CD4-positive, alpha-beta memory T cell (primary cell): ENCODE measurements around the gene API5. TPM values are rescaled to one million over a fixed set of nuclear protein-coding genes. Genes with fewer than 3 reads are reported as not detected.

ENCODE experiments used
- CTCF ChIA-PET: fragments of 350-600 bp; sonication (Branson Sonifier 250); formaldehyde crosslinking; loops from one replicate; lab custom pipeline; 2021; ENCODE audit warnings: inconsistent platforms; ENCODE audit not compliant: partially characterized antibody; lab: Charles Lee
- POLR2A ChIA-PET: fragments of 350-600 bp; sonication (Branson Sonifier 250); formaldehyde crosslinking; loops from one replicate; lab custom pipeline; 2021; ENCODE audit not compliant: partially characterized antibody; lab: Charles Lee
- DNase-seq, 5 donors: peaks; one replicate each; pipeline versions ENCODE4 v3.0.0 to v3.0.0-alpha.2; 2020 to 2022; ENCODE audit warnings: mixed read lengths in 1 of 5
- H3K27ac ChIP-seq: one replicate; pipeline ENCODE4 v1.7.0; 2013; ENCODE audit warnings: low read depth, low read length
- H3K27me3 ChIP-seq: 2 replicates; pipeline ENCODE4 v1.7.0; 2013; ENCODE audit warnings: mild to moderate bottlenecking, low read length, moderate library complexity; ENCODE audit not compliant: insufficient read depth
- H3K36me3 ChIP-seq: 2 replicates; pipeline ENCODE4 v1.7.0; 2013; ENCODE audit warnings: mild to moderate bottlenecking, low read length, moderate library complexity; ENCODE audit not compliant: insufficient read depth
- H3K4me1 ChIP-seq: 2 replicates; pipeline ENCODE4 v1.7.0; 2013; ENCODE audit warnings: mild to moderate bottlenecking, low read length, moderate library complexity; ENCODE audit not compliant: insufficient read depth
- H3K4me3 ChIP-seq, 2 donors: one replicate each; pipeline ENCODE4 v1.7.0; 2013; ENCODE audit warnings: low read length in 2 of 2, mild to moderate bottlenecking in 1 of 2
- H3K9me3 ChIP-seq, 2 donors: one replicate each; pipeline ENCODE4 v1.7.0; 2013; ENCODE audit warnings: low read length in 2 of 2, control low read depth in 1 of 2; ENCODE audit not compliant: control insufficient read depth in 1 of 2
- H3K27ac Mint-ChIP-seq, 7 donors: one replicate each; pipeline ENCODE4 v1.8.0; 2020 to 2021; ENCODE audit warnings: mixed read lengths in 7 of 7, mild to moderate bottlenecking in 6 of 7, inconsistent platforms in 3 of 7, moderate library complexity in 3 of 7
- H3K27me3 Mint-ChIP-seq, 2 donors: one replicate each; pipeline ENCODE4 v1.8.0; 2020 to 2021; ENCODE audit warnings: mixed read lengths in 2 of 2
- H3K36me3 Mint-ChIP-seq, 2 donors: one replicate each; pipeline ENCODE4 v1.8.0; 2020 to 2021; ENCODE audit warnings: mixed read lengths in 2 of 2, inconsistent platforms in 1 of 2, mild to moderate bottlenecking in 1 of 2
- H3K4me1 Mint-ChIP-seq, 4 donors: one replicate each; pipeline ENCODE4 v1.8.0; 2020 to 2021; ENCODE audit warnings: mixed read lengths in 4 of 4, mild to moderate bottlenecking in 1 of 4
- H3K4me3 Mint-ChIP-seq, 8 donors: one replicate each; pipeline ENCODE4 v1.8.0; 2020 to 2021; ENCODE audit warnings: mixed read lengths in 8 of 8, mild to moderate bottlenecking in 7 of 8, moderate library complexity in 6 of 8, inconsistent platforms in 3 of 8
- H3K9me3 Mint-ChIP-seq, 8 donors: one replicate each; pipeline ENCODE4 v1.8.0; 2020 to 2021; ENCODE audit warnings: mixed read lengths in 8 of 8, mild to moderate bottlenecking in 5 of 8, inconsistent platforms in 3 of 8, moderate library complexity in 1 of 8
- intact Hi-C: fragments of 100-400 bp; cut with micrococcal nuclease; formaldehyde crosslinking; loops from one replicate; pipeline ENCODE4 v1.15.1; 2023
- polyA plus RNA-seq, 2 donors: library from polyadenylated mRNA; unstranded; fragments of 300-500 nt; fragmentation: Illumina TruSeq; gene quantifications; one replicate each; pipeline ENCODE4 v1.2.3, GENCODE V29; 2021
- total RNA-seq, 2 experiments: library from RNA; stranded (reverse); gene quantifications; one replicate each; pipeline ENCODE4 v1.2.3, GENCODE V29; 2021

Gene API5
- total and polyA plus RNA-seq, 4 experiments from 2014 or later = 93.7 to 182 (median 119) TPM

- Histone ChIP-seq H3K4me3 (no peak overlapping the region), H3K9me3 (no peaks in the 10 kb centered on the region), H3K27ac (no peak overlapping the region), H3K4me1 (no peaks in the 10 kb centered on the region), H3K27me3 (no peaks in the 10 kb centered on the region), H3K36me3 (peaks cover 11% of the 10 kb centered on the region)
- POLR2A ChIA-PET = no interaction called here
- no peaks in the 10 kb centered on the region for H3K27me3 Mint-ChIP-seq
- H3K36me3 Mint-ChIP-seq = peaks cover 17 to 54% of the 10 kb centered on the region in 2 donors
- H3K4me3 Mint-ChIP-seq = no peak overlapping the region
- no peak for DNase-seq
- H3K9me3 Mint-ChIP-seq = no peaks in the 10 kb centered on the region
- peaks cover 18 to 33% (median 26%) of the 10 kb centered on the region in 4 donors for H3K4me1 Mint-ChIP-seq
- intact Hi-C loops = no loop called here
- CTCF ChIA-PET = interaction anchor here (1.6 kb wide), 1 partner anchor 11 kb away, joined by 5 read pairs; no protein-coding TSS in a partner anchor
- H3K27ac Mint-ChIP-seq = no peak overlapping the region
Measured at GRCh38 chr11:43377389-43377788, 65.6 kb downstream of the API5 start.

- peaks cover 20 to 48% of the 10 kb centered on the region in 2 donors for H3K36me3 Mint-ChIP-seq
- CTCF ChIA-PET = interaction anchor here (1.0 to 1.6 kb wide), 2 partner anchors 12 to 21 kb away, joined by 4 to 5 read pairs; no protein-coding TSS in a partner anchor
Measured at GRCh38 chr11:43378897-43379296, 67.1 kb downstream of the API5 start.

GRCh38 chr11:43381802-43382201, 70.0 kb downstream of the API5 start:
- peaks cover 23 to 39% of the 10 kb centered on the region in 2 donors for H3K36me3 Mint-ChIP-seq
- DNase-seq = no peak
- Histone ChIP-seq H3K36me3 (peaks cover 7% of the 10 kb centered on the region), H3K4me3 (no peak overlapping the region), H3K27ac (no peak overlapping the region), H3K27me3 (no peaks in the 10 kb centered on the region), H3K9me3 (no peaks in the 10 kb centered on the region), H3K4me1 (no peaks in the 10 kb centered on the region)
- ChIA-PET CTCF (no interaction called here), POLR2A (no interaction called here)
- intact Hi-C loops = no loop called here
- no peaks in the 10 kb centered on the region for H3K27me3 Mint-ChIP-seq
- peaks cover 5 to 13% (median 7%) of the 10 kb centered on the region in 4 donors for H3K4me1 Mint-ChIP-seq
- H3K27ac Mint-ChIP-seq = no peak overlapping the region
- H3K9me3 Mint-ChIP-seq = no peaks in the 10 kb centered on the region
- H3K4me3 Mint-ChIP-seq = no peak overlapping the region

More at GRCh38 chr11:43378897-43379296, 67.1 kb downstream of the API5 start:
- H3K27me3 Mint-ChIP-seq = no peaks in the 10 kb centered on the region
- Histone ChIP-seq H3K27me3 (no peaks in the 10 kb centered on the region), H3K4me3 (no peak overlapping the region), H3K36me3 (peaks cover 7% of the 10 kb centered on the region), H3K27ac (no peak overlapping the region), H3K9me3 (no peaks in the 10 kb centered on the region), H3K4me1 (no peaks in the 10 kb centered on the region)
- H3K4me1 Mint-ChIP-seq = peaks cover 18 to 29% (median 23%) of the 10 kb centered on the region in 4 donors
- DNase-seq = no peak
- H3K9me3 Mint-ChIP-seq = no peaks in the 10 kb centered on the region
- no peak overlapping the region for H3K4me3 Mint-ChIP-seq
- POLR2A ChIA-PET = interaction anchor here (1.2 kb wide), 1 partner anchor 67 kb away, joined by 5 read pairs; the partner anchor contains the start of gene API5
- H3K27ac Mint-ChIP-seq = no peak overlapping the region
- intact Hi-C loops = no loop called here

GRCh38 chr11:43382614-43383013, 70.8 kb downstream of the API5 start:
- ChIA-PET POLR2A (no interaction called here), CTCF (no interaction called here)
- no peak for DNase-seq
- Mint-ChIP-seq H3K9me3 (no peaks in the 10 kb centered on the region), H3K4me3 (no peak overlapping the region), H3K27ac (no peak overlapping the region), H3K4me1 (peaks cover 1 to 9% (median 6%) of the 10 kb centered on the region in 4 donors), H3K27me3 (no peaks in the 10 kb centered on the region), H3K36me3 (peaks cover 23 to 44% of the 10 kb centered on the region in 2 donors)
- Histone ChIP-seq H3K27ac (no peak overlapping the region), H3K4me1 (no peaks in the 10 kb centered on the region), H3K36me3 (peaks cover 7% of the 10 kb centered on the region), H3K4me3 (no peak overlapping the region), H3K27me3 (no peaks in the 10 kb centered on the region), H3K9me3 (no peaks in the 10 kb centered on the region)
- intact Hi-C loops = no loop called here

- H3K9me3 ChIP-seq = no peaks in the 10 kb centered on the region
- no peak overlapping the region for H3K4me3 ChIP-seq
- H3K27me3 ChIP-seq = no peaks in the 10 kb centered on the region
- DNase-seq = no peak
- H3K27ac Mint-ChIP-seq = no peak overlapping the region
- CTCF ChIA-PET = no interaction called here
- POLR2A ChIA-PET = no interaction called here
- H3K27me3 Mint-ChIP-seq = no peaks in the 10 kb centered on the region
- peaks cover 26 to 42% of the 10 kb centered on the region in 2 donors for H3K36me3 Mint-ChIP-seq
- H3K36me3 ChIP-seq = peaks cover under 1% of the 10 kb centered on the region
- H3K9me3 Mint-ChIP-seq = no peaks in the 10 kb centered on the region
- H3K4me1 ChIP-seq = no peaks in the 10 kb centered on the region
- H3K4me1 Mint-ChIP-seq = peaks cover 0 to 5% (median 0%) of the 10 kb centered on the region in 4 donors
- intact Hi-C loops = no loop called here
- no peak overlapping the region for H3K4me3 Mint-ChIP-seq
- no peak overlapping the region for H3K27ac ChIP-seq
Measured at GRCh38 chr11:43384393-43384792, 72.6 kb downstream of the API5 start.

GRCh38 chr11:43392713-43393112, 80.9 kb downstream of the API5 start:
- Mint-ChIP-seq H3K27me3 (no peaks in the 10 kb centered on the region), H3K4me1 (peaks cover 13 to 16% (median 15%) of the 10 kb centered on the region in 4 donors), H3K4me3 (peak overlapping the region in 6 of 8 donors; percentile 3 to 61 (median 37)), H3K27ac (peak overlapping the region; percentile 21 to 76 (median 39)), H3K9me3 (peaks cover 0 to 1% (median 0%) of the 10 kb centered on the region in 8 donors), H3K36me3 (peaks cover 52 to 74% of the 10 kb centered on the region in 2 donors)
- H3K36me3 ChIP-seq = peaks cover 32% of the 10 kb centered on the region
- intact Hi-C loops = no loop called here
- DNase-seq = peak in 4 of 5 donors; percentile 6 to 35 (median 16)
- peaks cover 17% of the 10 kb centered on the region for H3K4me1 ChIP-seq
- H3K27ac ChIP-seq = no peak overlapping the region
- H3K27me3 ChIP-seq = no peaks in the 10 kb centered on the region
- no peaks in the 10 kb centered on the region for H3K9me3 ChIP-seq
- CTCF ChIA-PET = no interaction called here
- H3K4me3 ChIP-seq = no peak overlapping the region
- POLR2A ChIA-PET = no interaction called here

GRCh38 chr11:43393765-43394355, 82.1 kb downstream of the API5 start:
- Mint-ChIP-seq H3K36me3 (peaks cover 60 to 82% of the 10 kb centered on the region in 2 donors), H3K27ac (peak overlapping the region in 1 of 7 donors; percentile 54), H3K4me3 (peak overlapping the region in 1 of 8 donors; percentile 11), H3K9me3 (peaks cover 0 to 1% (median 0%) of the 10 kb centered on the region in 8 donors), H3K27me3 (no peaks in the 10 kb centered on the region), H3K4me1 (peaks cover 13 to 16% (median 15%) of the 10 kb centered on the region in 4 donors)
- Histone ChIP-seq H3K36me3 (peaks cover 40% of the 10 kb centered on the region), H3K9me3 (no peaks in the 10 kb centered on the region), H3K27ac (no peak overlapping the region), H3K4me3 (no peak overlapping the region), H3K4me1 (peaks cover 17% of the 10 kb centered on the region), H3K27me3 (no peaks in the 10 kb centered on the region)
- POLR2A ChIA-PET = no interaction called here
- intact Hi-C loops = no loop called here
- CTCF ChIA-PET = no interaction called here
- DNase-seq = no peak
